K562 (cell line): Measurements from ENCODE around the gene LEUTX. TPM values are rescaled to one million over a fixed set of nuclear protein-coding genes. Genes with fewer than 3 reads are reported as not detected.

Experiments
- ATAC-seq: fragments of 200-7000 bp; cut with Tn5 transposase; 3 replicates; pipeline ENCODE4 v1.9.1; 2020; ENCODE audit warnings: moderate library complexity
- BruUV-seq: library from RNA; stranded (reverse); fragments of 400-500 nt; replicated peaks from 2 replicates; lab custom pipeline; 2021; lab: Mats Ljungman, UMichigan
- CTCF ChIA-PET: fragments of 300-600 bp; formaldehyde crosslinking; extraction: SDS; loops from one replicate; lab custom pipeline; 2021; ENCODE audit warnings: low intra/inter-chr PET ratio; lab: Yijun Ruan, JAX
- POLR2A ChIA-PET: fragments of 300-600, 350-650 bp; sonication (Branson Sonifier 250); formaldehyde crosslinking; extraction: SDS; loops from one replicate; lab custom pipeline; 2021; ENCODE audit warnings: antibody characterized with exemption, inconsistent platforms; lab: Yijun Ruan, JAX
- DNase-seq, 4 experiments: peaks; one replicate each; pipeline versions ENCODE4 v3.0.0 to v3.0.0-alpha.2; 2011 to 2018; ENCODE audit warnings: low spot score in 3 of 4, mixed read lengths in 3 of 4; ENCODE audit errors: extremely low read depth in 1 of 4
- FAIRE-seq: peaks from 2 replicates; lab custom pipeline; 2011; peaks lifted over from hg19 to GRCh38; lab: Jason Lieb, UNC
- H2AFZ ChIP-seq: 2 replicates; pipeline ENCODE4 v1.6.0; 2011; ENCODE audit warnings: low read depth, low read length, control low read depth, inconsistent platforms
- H3K27ac ChIP-seq: fragments of 200-600 bp; 3 replicates; pipeline ENCODE4 v1.8.0; 2011; ENCODE audit warnings: low read depth, mild to moderate bottlenecking, control low read depth, inconsistent platforms, low read length, moderate library complexity, mixed read lengths; ENCODE audit errors: extremely low read depth
- H3K27me3 ChIP-seq, 2 experiments: fragments of 300-600 bp in 1 of 2; 2 replicates in 1 of 2; 3 replicates in 1 of 2; pipeline versions ENCODE4 v1.6.0 to v1.8.0; 2011; ENCODE audit warnings: inconsistent platforms in 2 of 2, low read length in 2 of 2, mild to moderate bottlenecking in 1 of 2, mixed read lengths in 1 of 2, moderate library complexity in 1 of 2; ENCODE audit not compliant: control insufficient read depth in 2 of 2, insufficient read depth in 2 of 2
- H3K36me3 ChIP-seq: fragments of 300-600 bp; 3 replicates; pipeline ENCODE4 v1.8.0; 2011; ENCODE audit warnings: mild to moderate bottlenecking, low read length, inconsistent platforms; ENCODE audit not compliant: control insufficient read depth, insufficient read depth
- H3K4me1 ChIP-seq, 2 experiments: fragments of 200-600 bp in 1 of 2; replicated peaks in 1 of 2; 2 replicates in 1 of 2; 3 replicates in 1 of 2; pipeline versions ENCODE4 v1.5.1 to v1.8.0; 2011; ENCODE audit warnings: inconsistent platforms in 2 of 2, low read length in 2 of 2, mild to moderate bottlenecking in 1 of 2, mixed read lengths in 1 of 2, moderate library complexity in 1 of 2; ENCODE audit not compliant: control insufficient read depth in 2 of 2, insufficient read depth in 2 of 2
- H3K4me2 ChIP-seq: 2 replicates; pipeline ENCODE4 v1.6.1; 2011; ENCODE audit warnings: low read length, control low read depth, inconsistent platforms, mixed read lengths; ENCODE audit not compliant: insufficient read depth
- H3K4me3 ChIP-seq: fragments of 200-600 bp; sonication (generic), shearing (Covaris generic); 2 replicates; pipeline ENCODE4 v1.5.1; 2016; ENCODE audit warnings: control low read depth, inconsistent platforms
- H3K79me2 ChIP-seq: fragments of 200-600 bp; 3 replicates; pipeline ENCODE4 v1.8.0; 2011; ENCODE audit warnings: low read length, inconsistent platforms; ENCODE audit not compliant: control insufficient read depth, insufficient read depth
- H3K9ac ChIP-seq, 2 experiments: 2 replicates each; pipeline versions ENCODE4 v1.6.0 to v1.6.1; 2011; ENCODE audit warnings: low read depth in 2 of 2, low read length in 2 of 2, control low read depth in 1 of 2, inconsistent platforms in 1 of 2, mild to moderate bottlenecking in 1 of 2, mixed read lengths in 1 of 2; ENCODE audit not compliant: insufficient read depth in 1 of 2
- H3K9me1 ChIP-seq: one replicate; pipeline ENCODE4 v1.6.0; 2011; ENCODE audit warnings: inconsistent platforms, mild to moderate bottlenecking, low read length, moderate library complexity; ENCODE audit not compliant: control insufficient read depth, insufficient read depth
- H3K9me3 ChIP-seq: replicated peaks from 2 replicates; pipeline ENCODE4 v1.5.1; 2011; ENCODE audit warnings: low read depth, low read length, inconsistent platforms; ENCODE audit not compliant: control insufficient read depth, insufficient read depth
- H4K20me1 ChIP-seq: replicated peaks from 2 replicates; pipeline ENCODE4 v1.6.1; 2011; ENCODE audit warnings: low read length, inconsistent platforms, mixed read lengths; ENCODE audit not compliant: control insufficient read depth, insufficient read depth
- ARNT ChIP-seq, 2 experiments: fragments of 450-650 bp; IDR thresholded peaks; 2 replicates each; pipeline ENCODE4 v1.6.1; 2016; ENCODE audit warnings: mild to moderate bottlenecking in 1 of 2
- CBFA2T2 ChIP-seq: fragments of 450-650 bp; conservative IDR thresholded peaks from 2 replicates; pipeline ENCODE4 v1.6.1; 2017; ENCODE audit warnings: mild to moderate bottlenecking
- CTBP1 ChIP-seq: fragments of 450-650 bp; IDR thresholded peaks from 2 replicates; pipeline ENCODE4 v1.6.1; 2016; ENCODE audit warnings: borderline replicate concordance
- MCM2 ChIP-seq: fragments of 450-650 bp; IDR thresholded peaks from 2 replicates; pipeline ENCODE4 v1.6.1; 2017; ENCODE audit warnings: low read depth, mild to moderate bottlenecking
- ZNF717 ChIP-seq: fragments of 250-450 bp; sonication (Bioruptor Pico); IDR thresholded peaks from 2 replicates; pipeline ENCODE4 v1.5.0; 2021
- WGBS: fragments of 100-300 bp; shearing (Covaris generic); methylation state at CpG from one replicate; pipeline ENCODE4 v1.1.6; 2016; ENCODE audit warnings: low coverage, mixed read lengths; ENCODE audit not compliant: insufficient coverage; ENCODE audit errors: missing lambda C conversion rate; 5-methylcytosine and 5-hydroxymethylcytosine counted together
- in situ Hi-C: fragments of 300-500 bp; cut with MboI; formaldehyde crosslinking; loops from 4 replicates; pipeline ENCODE4 v1.15.0; 2018; ENCODE audit warnings: inconsistent platforms, mixed read lengths
- intact Hi-C: fragments of 100-400 bp; cut with micrococcal nuclease; formaldehyde crosslinking; loops from 2 replicates; pipeline ENCODE4 v1.14.2; 2022
- polyA plus RNA-seq, 8 experiments: library from polyadenylated mRNA; depleted of rRNA in 4 of 8; stranded (reverse) in 5 of 8; unstranded in 3 of 8; fragments of >200 nt; fragmentation: Nextera tagmentation in 2 of 8; fragmentation: Illumina TruSeq in 1 of 8; extraction: Ambion mirVana in 2 of 8; extraction: Trizol in 1 of 8; gene quantifications; 2 replicates each; pipeline versions ENCODE4 v1.2.1 to v1.2.3, GENCODE V29; 2011 to 2014; ENCODE audit warnings: inconsistent platforms in 1 of 8, missing spikeins in 1 of 8
- total RNA-seq, 7 experiments: library from RNA; depleted of rRNA in 6 of 7; stranded (reverse); fragments of >200 nt in 6 of 7; fragmentation: Illumina TruSeq in 2 of 7; extraction: Trizol in 2 of 7; gene quantifications; 2 replicates each; pipeline versions ENCODE4 v1.2.1 to v1.2.3, GENCODE V29; 2011 to 2021; ENCODE audit warnings: low replicate concordance in 1 of 7
- TF ChIP-seq, protein P1 (sequence below): fragments of 450-650 bp; IDR thresholded peaks from 2 replicates; pipeline ENCODE4 v1.6.1; 2016; ENCODE audit warnings: borderline replicate concordance

LEUTX gene
- total and polyA plus RNA-seq, 9 of the 15 experiments (the other 6 are each of a cell fraction or from before 2014, with no cell fraction given): not detected

DNA sequence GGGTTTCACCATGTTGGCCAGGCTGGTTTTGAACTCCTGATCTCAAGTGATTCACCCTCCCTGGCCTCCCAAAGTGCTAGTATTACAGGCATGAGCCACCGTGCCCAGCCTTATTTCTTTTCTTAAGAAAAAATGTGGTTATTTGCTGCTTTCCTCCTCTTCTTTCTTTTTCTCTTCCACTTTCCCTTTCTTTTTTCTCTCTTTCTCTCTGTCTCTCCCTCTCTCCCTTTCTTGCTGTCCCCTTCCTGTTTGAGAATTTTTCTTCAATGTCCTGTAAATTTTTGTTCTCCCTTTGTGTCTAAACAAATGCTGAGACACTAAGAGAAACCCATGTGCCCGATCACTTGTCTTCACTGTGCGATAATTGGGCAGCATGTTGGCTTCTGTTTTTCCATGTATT, 2.2 kb downstream of the LEUTX start:
- BruUV-seq: no TSS peak
- H3K27me3 ChIP-seq: peaks cover 11 to 23% of the 10 kb centered on the region in 2 experiments
- ATAC-seq: no peak
- no peak overlapping the region for H3K4me3 ChIP-seq
- ChIA-PET CTCF (no interaction called here), POLR2A (no interaction called here)
- 0% methylated on average over 3 of the region's 3 CpGs for WGBS
- in situ Hi-C loops: no loop called here
- no peak overlapping the region for H3K27ac ChIP-seq
- no peak overlapping the region for H3K9ac ChIP-seq
- no peaks in the 10 kb centered on the region for H3K9me3 ChIP-seq
- no peak overlapping the region for H3K4me2 ChIP-seq
- H3K4me1 ChIP-seq: no peaks in the 10 kb centered on the region
- H4K20me1 ChIP-seq: no peaks in the 10 kb centered on the region
- DNase-seq: no peak
- H3K79me2 ChIP-seq: no peaks in the 10 kb centered on the region
- intact Hi-C loops: no loop called here
- H3K36me3 ChIP-seq: no peaks in the 10 kb centered on the region
- no peaks in the 10 kb centered on the region for H3K9me1 ChIP-seq
- no peak for FAIRE-seq
- TF ChIP-seq CBFA2T2 (no peak), ZNF717 (no peak), CTBP1 (no peak), MCM2 (no peak), ARNT (IDR thresholded peaks at IDR 0.05) (no peak)
- TF ChIP-seq, protein P1, sequence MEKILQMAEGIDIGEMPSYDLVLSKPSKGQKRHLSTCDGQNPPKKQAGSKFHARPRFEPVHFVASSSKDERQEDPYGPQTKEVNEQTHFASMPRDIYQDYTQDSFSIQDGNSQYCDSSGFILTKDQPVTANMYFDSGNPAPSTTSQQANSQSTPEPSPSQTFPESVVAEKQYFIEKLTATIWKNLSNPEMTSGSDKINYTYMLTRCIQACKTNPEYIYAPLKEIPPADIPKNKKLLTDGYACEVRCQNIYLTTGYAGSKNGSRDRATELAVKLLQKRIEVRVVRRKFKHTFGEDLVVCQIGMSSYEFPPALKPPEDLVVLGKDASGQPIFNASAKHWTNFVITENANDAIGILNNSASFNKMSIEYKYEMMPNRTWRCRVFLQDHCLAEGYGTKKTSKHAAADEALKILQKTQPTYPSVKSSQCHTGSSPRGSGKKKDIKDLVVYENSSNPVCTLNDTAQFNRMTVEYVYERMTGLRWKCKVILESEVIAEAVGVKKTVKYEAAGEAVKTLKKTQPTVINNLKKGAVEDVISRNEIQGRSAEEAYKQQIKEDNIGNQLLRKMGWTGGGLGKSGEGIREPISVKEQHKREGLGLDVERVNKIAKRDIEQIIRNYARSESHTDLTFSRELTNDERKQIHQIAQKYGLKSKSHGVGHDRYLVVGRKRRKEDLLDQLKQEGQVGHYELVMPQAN: no peak
- H2AFZ ChIP-seq: no peak overlapping the region
